Activated naive CD8-positive, alpha-beta T cell treated with anti-CD3 and anti-CD28 coated beads for 36 hours (primary cell): ENCODE data around the gene GYG1. TPM values are rescaled to one million over a fixed set of nuclear protein-coding genes. Genes with fewer than 3 reads are reported as not detected.
"Not testable (repeated sequence)": the region's sequence is repeated elsewhere in the genome, so short reads cannot be mapped to it uniquely, and the experiment has no call there.

Experiments used
- DNase-seq: peaks from one replicate; pipeline ENCODE4 v3.0.0; 2021
- H3K27ac Mint-ChIP-seq: one replicate; pipeline ENCODE4 v1.8.0; 2022; ENCODE audit warnings: mild to moderate bottlenecking, moderate library complexity, mixed read lengths
- H3K27me3 Mint-ChIP-seq: one replicate; pipeline ENCODE4 v1.8.0; 2022; ENCODE audit warnings: mild to moderate bottlenecking, mixed read lengths
- H3K36me3 Mint-ChIP-seq: one replicate; pipeline ENCODE4 v1.8.0; 2021; ENCODE audit warnings: mild to moderate bottlenecking, mixed read lengths
- H3K4me1 Mint-ChIP-seq: one replicate; pipeline ENCODE4 v1.8.0; 2021; ENCODE audit warnings: mixed read lengths
- H3K4me3 Mint-ChIP-seq: one replicate; pipeline ENCODE4 v1.8.0; 2022; ENCODE audit warnings: mild to moderate bottlenecking, moderate library complexity, mixed read lengths
- H3K9me3 Mint-ChIP-seq: one replicate; pipeline ENCODE4 v1.8.0; 2022; ENCODE audit warnings: mixed read lengths
- total RNA-seq, 2 experiments: library from RNA; stranded (reverse); gene quantifications; one replicate each; pipeline ENCODE4 v1.2.3, GENCODE V29; 2021

Gene GYG1
- total RNA-seq, 2 experiments from 2014 or later = 20.2 to 20.6 TPM

- Mint-ChIP-seq H3K4me1 (peaks cover 1% of the 10 kb centered on the region), H3K27me3 (no peaks in the 10 kb centered on the region), H3K36me3 (no peaks in the 10 kb centered on the region), H3K27ac (no peak overlapping the region), H3K9me3 (no peaks in the 10 kb centered on the region), H3K4me3 (no peak overlapping the region)
- no peak for DNase-seq
Observed at GRCh38 chr3:148970271-148970670, 21.1 kb upstream of the GYG1 start.

GRCh38 chr3:148971401-148972163 is 19.8 kb upstream of the GYG1 start:
- Mint-ChIP-seq H3K27ac (no peak overlapping the region), H3K4me1 (peaks cover 1% of the 10 kb centered on the region), H3K9me3 (no peaks in the 10 kb centered on the region), H3K27me3 (no peaks in the 10 kb centered on the region), H3K4me3 (no peak overlapping the region), H3K36me3 (no peaks in the 10 kb centered on the region)
- DNase-seq = no peak

GRCh38 chr3:148974726-148975125 is 16.6 kb upstream of the GYG1 start:
- Mint-ChIP-seq H3K27ac (no peak overlapping the region), H3K4me3 (no peak overlapping the region), H3K36me3 (no peaks in the 10 kb centered on the region), H3K27me3 (peaks cover under 1% of the 10 kb centered on the region), H3K9me3 (no peaks in the 10 kb centered on the region), H3K4me1 (peaks cover 1% of the 10 kb centered on the region)
- DNase-seq = no peak

- Mint-ChIP-seq H3K9me3 (no peaks in the 10 kb centered on the region), H3K27me3 (peaks cover 4% of the 10 kb centered on the region), H3K4me3 (no peak overlapping the region), H3K4me1 (peaks cover 1% of the 10 kb centered on the region), H3K27ac (no peak overlapping the region), H3K36me3 (no peaks in the 10 kb centered on the region)
- no peak for DNase-seq
Observed at GRCh38 chr3:148975248-148975647, 16.1 kb upstream of the GYG1 start.

GRCh38 chr3:148975696-148976095 is 15.6 kb upstream of the GYG1 start:
- H3K27me3 Mint-ChIP-seq = peaks cover 4% of the 10 kb centered on the region
- no peak overlapping the region for H3K27ac Mint-ChIP-seq
- H3K9me3 Mint-ChIP-seq = no peaks in the 10 kb centered on the region
- no peaks in the 10 kb centered on the region for H3K36me3 Mint-ChIP-seq
- no peak overlapping the region for H3K4me3 Mint-ChIP-seq
- DNase-seq = no peak
- peaks cover 1% of the 10 kb centered on the region for H3K4me1 Mint-ChIP-seq

DNA sequence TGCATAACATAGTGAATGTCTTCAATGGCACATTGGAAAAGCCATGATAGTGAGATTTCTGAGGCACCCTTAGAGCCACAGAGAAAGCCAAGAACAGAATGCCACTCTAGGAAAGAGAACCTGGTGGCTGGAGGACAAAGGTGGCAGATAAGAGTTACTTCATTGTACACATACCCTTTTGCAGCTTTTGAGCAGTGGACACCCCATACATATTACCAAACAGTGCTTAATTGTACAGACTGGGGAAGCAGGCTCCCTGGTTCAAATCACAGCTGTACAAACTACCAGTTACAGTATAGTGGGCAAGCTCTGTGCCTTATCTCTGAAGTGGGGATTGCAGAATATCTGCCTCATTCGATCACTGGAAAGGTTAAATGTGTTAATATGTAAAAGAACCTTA is 10.1 kb upstream of the GYG1 start:
- no peak for DNase-seq
- H3K27ac Mint-ChIP-seq = no peak overlapping the region
- H3K4me1 Mint-ChIP-seq = no peaks in the 10 kb centered on the region
- peaks cover 4% of the 10 kb centered on the region for H3K27me3 Mint-ChIP-seq
- no peaks in the 10 kb centered on the region for H3K9me3 Mint-ChIP-seq
- no peaks in the 10 kb centered on the region for H3K36me3 Mint-ChIP-seq
- H3K4me3 Mint-ChIP-seq = no peak overlapping the region

DNA sequence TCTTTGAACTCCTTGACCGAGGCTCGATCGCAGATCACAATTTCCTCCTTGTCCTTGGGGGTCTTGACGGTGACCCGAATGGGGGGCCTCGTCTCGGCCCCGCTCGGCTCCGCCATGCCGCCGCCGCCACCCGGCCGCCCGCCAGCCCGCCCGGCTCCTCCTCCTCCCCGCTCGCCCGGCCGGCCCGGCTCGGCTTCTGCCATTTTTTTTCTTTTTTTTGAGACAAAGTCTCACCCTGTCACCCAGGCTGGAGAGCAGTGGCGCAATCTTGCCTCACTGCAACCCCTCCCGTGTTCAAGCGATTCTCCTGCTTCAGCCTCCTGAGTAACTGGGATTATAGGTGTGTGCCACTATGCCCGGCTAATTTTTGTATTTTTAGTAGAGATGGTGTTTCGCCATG is 3.8 kb upstream of the GYG1 start:
- H3K27me3 Mint-ChIP-seq, H3K4me3 Mint-ChIP-seq, DNase-seq, H3K9me3 Mint-ChIP-seq, H3K27ac Mint-ChIP-seq, H3K36me3 Mint-ChIP-seq: not testable (repeated sequence)
- peaks cover 16% of the 10 kb centered on the region for H3K4me1 Mint-ChIP-seq

DNA sequence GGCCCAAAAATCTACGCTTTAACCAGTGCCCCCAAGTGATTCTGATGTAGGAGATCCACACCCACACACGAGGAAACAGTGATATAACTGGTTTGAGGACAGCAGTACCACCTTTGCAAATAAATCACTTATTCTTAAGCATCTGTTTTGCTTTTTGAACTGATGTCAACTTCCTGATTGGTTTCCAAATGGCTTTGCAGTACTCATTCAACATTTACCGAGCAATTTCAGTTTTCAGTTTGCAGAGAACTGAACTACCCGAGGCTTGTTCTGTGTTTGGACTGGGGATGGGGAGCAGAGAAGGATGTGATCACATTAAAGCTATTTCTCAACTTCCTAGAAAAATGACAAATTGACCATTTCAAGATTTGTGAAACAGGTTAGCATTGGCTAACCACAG is 1.1 kb upstream of the GYG1 start:
- peaks cover 27% of the 10 kb centered on the region for H3K4me1 Mint-ChIP-seq
- H3K27ac Mint-ChIP-seq = peak overlapping the region; percentile 66
- no peaks in the 10 kb centered on the region for H3K36me3 Mint-ChIP-seq
- H3K4me3 Mint-ChIP-seq = peak overlapping the region; percentile 71
- DNase-seq = no peak
- no peaks in the 10 kb centered on the region for H3K27me3 Mint-ChIP-seq
- no peaks in the 10 kb centered on the region for H3K9me3 Mint-ChIP-seq

GRCh38 chr3:148992027-148992634 is 791 bp downstream of the GYG1 start:
- H3K27me3 Mint-ChIP-seq = no peaks in the 10 kb centered on the region
- no peaks in the 10 kb centered on the region for H3K9me3 Mint-ChIP-seq
- peak overlapping the region; percentile 83 for H3K27ac Mint-ChIP-seq
- H3K4me3 Mint-ChIP-seq = peak overlapping the region; percentile 80
- peaks cover 13% of the 10 kb centered on the region for H3K36me3 Mint-ChIP-seq
- DNase-seq = peak; percentile 38
- peaks cover 33% of the 10 kb centered on the region for H3K4me1 Mint-ChIP-seq

- H3K4me1 Mint-ChIP-seq = peaks cover 33% of the 10 kb centered on the region
- H3K27me3 Mint-ChIP-seq = no peaks in the 10 kb centered on the region
- no peak for DNase-seq
- H3K9me3 Mint-ChIP-seq = no peaks in the 10 kb centered on the region
- H3K27ac Mint-ChIP-seq = no peak overlapping the region
- peak overlapping the region; percentile 80 for H3K4me3 Mint-ChIP-seq
- H3K36me3 Mint-ChIP-seq = peaks cover 13% of the 10 kb centered on the region
Observed at GRCh38 chr3:148992635-148993255, 1.4 kb downstream of the GYG1 start.

- Mint-ChIP-seq H3K9me3 (no peaks in the 10 kb centered on the region), H3K36me3 (peaks cover 23% of the 10 kb centered on the region), H3K4me3 (no peak overlapping the region), H3K27ac (peak overlapping the region; percentile 27), H3K4me1 (peaks cover 33% of the 10 kb centered on the region), H3K27me3 (no peaks in the 10 kb centered on the region)
- no peak for DNase-seq
Observed at GRCh38 chr3:148997623-148998022, 6.3 kb downstream of the GYG1 start.

GRCh38 chr3:148998297-148998696 is 7.0 kb downstream of the GYG1 start:
- peaks cover 23% of the 10 kb centered on the region for H3K36me3 Mint-ChIP-seq
- no peaks in the 10 kb centered on the region for H3K27me3 Mint-ChIP-seq
- DNase-seq = no peak
- H3K4me1 Mint-ChIP-seq = peaks cover 27% of the 10 kb centered on the region
- no peaks in the 10 kb centered on the region for H3K9me3 Mint-ChIP-seq
- H3K4me3 Mint-ChIP-seq = no peak overlapping the region
- peak overlapping the region; percentile 16 for H3K27ac Mint-ChIP-seq

- no peaks in the 10 kb centered on the region for H3K27me3 Mint-ChIP-seq
- no peak for DNase-seq
- H3K36me3 Mint-ChIP-seq = peaks cover 23% of the 10 kb centered on the region
- H3K4me3 Mint-ChIP-seq = peak overlapping the region; percentile 0
- H3K27ac Mint-ChIP-seq = peak overlapping the region; percentile 16
- H3K4me1 Mint-ChIP-seq = peaks cover 25% of the 10 kb centered on the region
- H3K9me3 Mint-ChIP-seq = no peaks in the 10 kb centered on the region
Observed at GRCh38 chr3:148998715-148999423, 7.5 kb downstream of the GYG1 start.

GRCh38 chr3:148999806-149000205 is 8.5 kb downstream of the GYG1 start:
- Mint-ChIP-seq H3K4me3 (no peak overlapping the region), H3K36me3 (peaks cover 23% of the 10 kb centered on the region), H3K9me3 (no peaks in the 10 kb centered on the region), H3K27ac (no peak overlapping the region), H3K27me3 (no peaks in the 10 kb centered on the region), H3K4me1 (peaks cover 27% of the 10 kb centered on the region)
- no peak for DNase-seq

- DNase-seq = no peak
- Mint-ChIP-seq H3K27ac (no peak overlapping the region), H3K9me3 (no peaks in the 10 kb centered on the region), H3K27me3 (no peaks in the 10 kb centered on the region), H3K4me3 (no peak overlapping the region), H3K36me3 (peaks cover 23% of the 10 kb centered on the region), H3K4me1 (peaks cover 27% of the 10 kb centered on the region)
Observed at GRCh38 chr3:149000206-149000745, 8.9 kb downstream of the GYG1 start.
